NCI-H524 (cell line): ENCODE measurements around the gene ZNF445.
"Not testable (repeated sequence)": the region's sequence is repeated elsewhere in the genome, so short reads cannot be mapped to it uniquely, and the experiment has no call there.

ENCODE experiments used
- DNase-seq, 2 experiments: peaks; one replicate each; lab custom pipeline; 2025; lab: John Stamatoyannopoulos, UW

The ZNF445 gene

DNA sequence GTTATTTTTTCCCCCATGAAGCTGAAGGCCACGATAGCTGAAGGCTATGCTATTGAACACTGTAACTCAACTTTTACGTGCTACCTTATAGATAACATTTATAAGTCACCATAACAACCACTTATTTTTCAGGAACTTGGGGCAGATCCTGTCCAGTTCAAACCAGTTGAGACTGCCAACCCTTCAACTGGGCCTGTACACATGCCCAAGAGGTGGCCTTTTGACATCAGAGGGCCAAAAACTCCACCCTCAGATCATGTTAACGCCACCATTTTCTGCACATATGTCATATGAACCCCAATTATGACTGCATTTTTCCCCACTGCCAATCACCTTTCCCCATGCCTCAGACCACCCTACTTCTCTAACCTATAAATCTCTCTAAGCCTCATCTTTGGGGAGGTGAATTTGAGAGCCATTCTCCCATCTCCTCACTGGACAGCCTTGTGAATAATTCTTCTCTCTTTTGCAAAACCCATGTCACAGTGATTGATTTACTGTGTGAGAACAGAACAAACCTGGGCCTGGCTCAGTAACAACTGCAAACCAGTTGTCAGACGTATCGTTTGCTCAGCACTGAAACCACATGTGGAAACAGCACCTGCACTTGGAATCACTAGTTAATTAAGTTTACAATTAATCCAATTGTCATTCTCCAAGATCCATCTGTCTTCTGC is 42.5 kb downstream of the ZNF445 start:
- peak in 1 of 2 experiments; percentile 62 for DNase-seq

DNA sequence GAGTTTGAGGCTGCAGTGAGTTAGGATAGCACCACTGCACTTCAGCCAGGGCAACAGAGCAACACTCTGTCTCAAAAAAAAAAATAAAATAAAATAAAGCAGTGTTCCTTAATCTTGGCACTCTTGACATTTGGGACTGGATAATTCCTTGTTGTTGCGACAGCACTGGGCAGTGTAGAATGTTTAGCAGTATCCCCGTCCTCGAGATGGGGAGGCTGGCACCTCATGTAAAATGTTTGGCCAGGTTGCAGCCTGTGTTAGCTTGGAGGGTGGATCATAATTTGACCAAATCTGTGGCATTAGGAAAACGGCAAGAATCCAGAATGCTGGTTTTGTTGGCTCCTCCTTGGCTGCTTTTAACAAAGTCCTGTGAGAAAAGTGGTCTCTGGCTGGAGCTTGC is 47.0 kb downstream of the ZNF445 start:
- DNase-seq = no peak

DNA sequence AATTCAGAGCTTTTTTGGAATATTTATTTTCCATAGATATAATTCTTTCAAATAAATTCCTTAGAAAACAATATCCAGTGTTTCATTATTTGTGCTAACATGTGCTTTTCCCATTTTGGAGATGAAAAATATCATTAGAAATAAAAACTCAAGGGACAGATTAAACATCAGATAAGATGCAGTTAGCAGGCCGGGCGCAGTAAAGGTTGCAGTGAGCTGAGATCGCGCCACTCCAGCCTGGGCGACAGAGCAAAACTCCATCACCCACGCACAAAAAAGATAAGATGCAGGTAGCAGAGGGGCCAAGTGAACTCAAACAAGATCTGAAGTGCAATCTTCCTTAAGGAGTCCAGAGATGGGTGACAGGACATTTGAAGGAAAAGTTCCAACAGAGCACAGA is 48.0 kb downstream of the ZNF445 start:
- DNase-seq = no peak

DNA sequence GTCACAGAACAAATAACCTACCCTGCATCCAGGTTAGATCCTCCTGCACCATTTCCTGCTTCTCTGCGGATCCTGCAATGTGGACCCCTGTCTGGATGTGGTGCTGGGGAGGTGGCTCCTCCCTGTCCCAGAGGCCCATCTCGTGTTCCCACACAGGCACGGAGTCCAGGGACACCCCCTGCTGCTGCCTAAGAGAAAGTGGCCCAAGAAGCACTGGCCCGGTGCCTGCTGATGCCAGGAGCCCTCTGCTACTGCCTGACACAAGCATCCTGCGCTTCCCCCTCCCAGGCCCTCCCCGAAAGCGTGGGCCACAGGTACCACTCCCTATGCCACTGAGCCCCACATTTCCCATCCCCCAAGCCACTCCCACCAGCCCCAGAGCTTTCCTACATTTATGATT is 48.6 kb downstream of the ZNF445 start:
- DNase-seq = no peak

GRCh38 chr3:44427683-44428082 is 49.8 kb downstream of the ZNF445 start:
- DNase-seq = no peak

DNA sequence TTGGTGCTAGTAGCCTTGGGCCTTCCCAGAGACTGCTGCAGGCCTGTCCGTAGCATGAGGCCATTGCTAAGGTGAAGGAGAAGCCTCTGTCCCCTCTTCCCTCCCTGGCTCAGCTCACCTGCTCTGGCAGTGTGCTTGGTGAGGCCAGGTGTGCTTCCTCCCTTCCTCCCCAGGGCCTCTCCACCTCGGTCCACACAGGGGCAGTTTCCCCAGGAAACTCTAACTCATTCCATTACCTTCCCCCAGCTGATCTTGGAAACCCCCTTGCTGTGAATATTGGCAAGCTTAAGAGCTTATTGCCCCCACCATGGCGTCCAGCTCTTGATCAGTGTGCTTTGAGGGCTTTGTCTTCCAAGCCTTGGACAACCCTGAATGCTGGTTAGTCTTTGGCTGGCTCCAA is 52.7 kb downstream of the ZNF445 start:
- DNase-seq = no peak

DNA sequence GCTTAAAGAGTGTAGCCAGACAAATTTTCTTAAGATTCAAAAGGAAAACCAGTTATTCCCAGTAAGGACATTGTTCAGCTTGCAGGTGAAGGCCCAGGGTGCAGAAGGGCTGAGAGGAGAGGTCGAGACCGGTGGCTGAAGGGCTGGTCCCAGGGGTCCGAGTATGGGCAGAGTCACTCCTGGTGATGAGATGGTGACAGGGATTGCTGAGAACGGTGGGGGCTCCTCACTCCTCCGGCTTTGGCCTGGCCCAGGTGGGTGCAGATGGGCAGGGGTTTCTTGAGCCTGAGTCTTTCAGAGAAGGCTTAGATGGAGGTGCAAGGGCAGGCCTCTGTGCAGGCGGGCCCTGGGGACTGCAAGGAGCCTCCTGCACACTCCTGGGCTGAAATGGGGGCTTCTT is 56.2 kb downstream of the ZNF445 start:
- DNase-seq = no peak

DNA sequence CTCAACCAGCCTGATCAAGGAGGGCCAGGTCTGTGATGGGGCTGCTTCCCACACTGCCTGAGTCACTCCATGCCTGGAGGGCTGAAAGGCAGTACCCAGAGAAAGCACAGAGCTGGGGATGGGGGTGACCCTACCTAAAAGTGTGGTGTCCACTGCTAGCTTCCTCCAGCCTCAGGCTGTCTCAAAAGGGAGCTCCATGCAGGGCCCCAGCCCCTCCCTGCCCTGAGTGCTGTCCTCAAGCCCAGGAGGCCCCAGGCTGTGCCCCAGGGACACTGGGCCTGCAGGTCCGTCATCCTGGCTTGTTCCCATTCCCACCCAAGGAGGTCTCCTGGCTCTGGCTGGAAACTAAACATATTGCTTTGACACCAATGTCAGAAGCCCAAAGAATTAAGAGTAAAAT is 56.8 kb downstream of the ZNF445 start:
- no peak for DNase-seq

DNA sequence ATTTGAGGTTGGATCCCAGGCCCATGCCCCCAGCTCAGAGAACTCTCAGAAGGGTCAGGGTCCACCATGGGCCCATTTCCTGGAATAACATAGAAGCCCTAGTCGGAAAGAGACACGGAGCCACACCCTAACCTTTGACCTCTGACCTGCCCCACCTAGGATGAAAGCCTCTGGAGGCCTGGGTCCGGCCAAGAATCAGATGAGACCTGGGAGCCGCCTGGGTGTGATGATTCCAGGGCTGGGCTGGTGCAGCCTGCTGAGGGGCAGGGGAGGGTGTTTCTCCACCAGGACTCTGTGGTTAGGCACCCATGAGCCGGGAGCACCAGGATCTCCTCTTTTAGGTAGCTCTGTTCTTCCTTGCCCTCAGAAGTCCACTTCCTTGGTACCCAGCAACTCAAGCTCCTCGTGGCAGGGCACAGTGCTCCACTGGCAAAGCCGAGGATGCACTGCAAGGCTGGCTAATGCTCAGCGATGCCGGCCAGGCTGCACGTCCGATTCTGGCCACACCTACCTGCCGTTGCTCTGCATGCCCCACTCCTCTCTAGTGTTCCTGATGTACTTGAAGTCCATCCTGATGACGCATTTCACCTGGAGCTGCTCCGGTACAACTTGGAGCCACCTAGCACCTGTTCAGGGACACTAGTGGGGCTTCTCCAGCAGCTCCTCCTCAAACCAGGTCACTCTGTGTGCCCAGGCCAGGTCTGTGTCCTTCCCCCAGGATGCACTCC is 57.4 kb downstream of the ZNF445 start:
- no peak for DNase-seq

DNA sequence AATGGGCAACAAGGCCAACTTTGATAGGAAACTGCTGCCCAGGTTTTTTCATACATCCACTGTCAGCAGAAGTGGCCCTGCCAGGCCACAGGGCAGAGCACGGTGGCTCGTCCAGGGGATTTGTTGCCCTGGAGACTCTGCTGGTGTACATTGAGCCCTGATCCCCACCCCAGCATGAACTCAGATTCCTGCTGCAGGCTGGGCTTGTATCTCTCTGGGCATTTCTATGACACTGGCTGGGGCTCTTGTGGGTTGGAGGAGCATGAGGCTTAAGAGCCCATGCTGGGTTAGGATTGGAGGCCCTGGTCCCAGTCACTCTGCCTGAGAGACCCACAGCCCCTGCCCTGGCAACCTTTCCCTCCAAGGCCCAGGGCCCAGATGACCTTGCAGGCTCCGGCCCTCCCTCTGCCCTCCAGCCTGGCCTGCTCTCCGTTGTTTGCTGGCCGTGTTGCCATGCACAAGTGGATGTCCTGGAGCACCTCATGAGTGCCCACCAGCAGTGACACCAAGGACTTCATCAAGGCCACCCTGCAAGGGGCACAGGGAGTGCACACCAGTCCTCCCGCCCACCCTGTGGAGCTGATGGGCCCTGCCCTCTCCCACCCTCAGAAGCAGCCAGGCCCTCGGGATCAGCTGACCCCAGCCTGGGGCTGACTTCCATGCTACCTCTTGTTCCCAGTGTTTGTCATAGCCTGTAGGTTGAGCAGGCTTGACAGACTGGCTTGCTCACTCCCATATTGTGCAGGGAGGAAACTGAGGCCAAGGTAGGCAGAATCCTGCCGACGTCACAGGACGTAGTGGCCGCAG is 58.2 kb downstream of the ZNF445 start:
- no peak for DNase-seq

DNA sequence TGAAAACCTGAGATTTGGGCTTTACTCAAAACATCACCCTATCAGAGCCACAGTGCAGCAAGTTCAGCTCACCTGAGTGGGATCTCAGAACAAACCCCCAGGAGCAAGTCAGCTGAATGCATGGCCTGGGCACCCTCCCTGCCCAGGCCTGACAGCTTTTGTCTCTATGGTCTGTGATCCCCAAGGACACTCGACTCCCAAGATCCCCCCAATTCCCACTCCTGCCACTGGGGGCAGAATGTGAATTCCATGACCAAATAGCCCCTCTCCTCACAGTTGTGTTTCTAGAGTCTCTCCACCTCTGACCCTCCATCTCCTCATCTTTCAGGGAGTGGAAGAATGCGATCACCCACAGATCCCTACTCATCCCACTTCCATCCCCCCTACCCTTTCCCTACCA is 58.9 kb downstream of the ZNF445 start:
- no peak for DNase-seq

DNA sequence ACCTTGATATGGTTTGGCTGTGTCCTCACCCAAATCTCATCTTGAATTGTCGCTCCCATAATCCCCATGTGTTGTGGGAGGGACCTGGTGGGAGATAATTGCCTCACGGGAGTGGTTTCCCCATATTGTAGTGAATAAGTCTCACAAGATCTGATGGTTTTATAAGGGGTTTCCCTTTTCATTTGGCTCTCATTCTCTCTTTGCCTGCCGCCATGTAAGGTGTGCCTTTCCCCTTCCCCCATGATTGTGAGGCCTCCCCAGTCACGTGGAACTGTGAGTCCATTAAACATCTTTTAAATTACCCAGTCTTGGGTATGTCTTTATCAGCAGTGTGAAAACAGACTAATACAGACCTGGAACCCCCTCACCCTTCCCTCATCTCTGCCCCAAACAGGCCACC is 59.4 kb downstream of the ZNF445 start:
- DNase-seq = not testable (repeated sequence)

DNA sequence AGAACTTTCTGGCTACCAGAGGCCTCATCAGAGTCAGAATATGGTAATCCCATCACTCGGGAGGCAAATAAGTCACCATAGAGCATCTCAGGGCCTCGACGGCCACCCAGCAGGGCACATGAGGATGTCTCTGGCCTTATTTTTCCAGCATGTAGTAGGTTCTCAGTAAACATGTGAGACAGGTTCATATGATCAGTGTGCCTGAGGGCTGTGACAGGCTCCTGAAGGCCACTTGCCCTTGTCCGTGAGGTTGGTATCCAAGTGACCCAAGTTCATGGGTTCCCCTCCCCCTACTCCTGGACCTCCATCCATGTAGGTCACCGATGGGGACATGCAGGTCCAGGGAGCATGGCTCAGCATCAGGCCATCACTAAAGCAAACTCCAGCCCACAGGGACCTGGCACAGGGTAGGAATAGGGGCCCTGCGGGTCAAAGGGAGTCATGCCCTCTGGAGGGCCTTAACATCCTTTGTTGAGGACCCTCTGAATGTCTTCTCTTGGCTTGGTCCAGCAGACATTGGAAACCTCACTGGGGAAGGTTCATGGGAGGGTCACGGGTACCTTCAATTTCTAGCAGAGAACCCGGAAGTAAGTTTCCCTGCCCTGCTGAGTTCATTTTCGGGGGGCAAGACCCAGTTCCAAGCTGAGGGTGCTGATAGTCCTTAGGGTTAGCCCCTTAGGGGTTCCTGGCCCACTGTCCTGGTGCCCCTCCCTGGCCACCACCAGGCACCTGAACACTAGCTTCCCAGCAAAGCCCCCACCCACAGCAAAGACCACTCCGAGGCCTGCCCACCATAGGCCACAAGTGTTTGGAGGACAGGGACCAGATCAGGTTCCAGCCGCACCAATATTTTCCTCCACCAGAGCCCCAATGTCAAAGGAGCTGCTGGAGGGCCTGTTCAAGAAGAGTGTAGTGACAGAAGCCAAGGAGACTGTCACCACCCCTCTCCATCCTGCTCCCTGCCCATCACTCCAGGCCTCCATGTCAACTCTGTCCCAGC is 61.1 kb downstream of the ZNF445 start:
- no peak for DNase-seq

- no peak for DNase-seq
Measured at GRCh38 chr3:44415421-44415820, 62.0 kb downstream of the ZNF445 start.

GRCh38 chr3:44414517-44415090 is 62.9 kb downstream of the ZNF445 start:
- DNase-seq = peak in 1 of 2 experiments; percentile 22

DNA sequence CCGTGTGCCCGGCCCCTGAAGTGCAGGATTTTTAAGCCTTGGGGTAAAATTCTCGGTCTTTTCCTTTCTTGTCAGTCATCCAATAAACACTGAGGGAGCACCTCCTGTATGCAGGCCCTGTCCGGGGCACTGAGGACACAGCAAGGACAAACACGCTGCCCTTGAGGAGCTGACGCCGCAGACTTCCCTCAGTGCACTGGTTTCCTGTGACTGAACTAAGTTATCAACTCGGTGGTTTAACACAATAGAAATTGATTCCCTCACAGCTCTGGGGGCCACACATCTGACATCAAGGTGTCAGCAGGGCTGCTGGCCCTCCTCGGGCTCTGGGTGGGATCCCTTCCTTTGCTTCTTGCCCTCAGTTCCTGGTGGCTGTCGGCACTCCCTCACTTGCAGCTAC is 65.1 kb downstream of the ZNF445 start:
- DNase-seq = no peak

DNA sequence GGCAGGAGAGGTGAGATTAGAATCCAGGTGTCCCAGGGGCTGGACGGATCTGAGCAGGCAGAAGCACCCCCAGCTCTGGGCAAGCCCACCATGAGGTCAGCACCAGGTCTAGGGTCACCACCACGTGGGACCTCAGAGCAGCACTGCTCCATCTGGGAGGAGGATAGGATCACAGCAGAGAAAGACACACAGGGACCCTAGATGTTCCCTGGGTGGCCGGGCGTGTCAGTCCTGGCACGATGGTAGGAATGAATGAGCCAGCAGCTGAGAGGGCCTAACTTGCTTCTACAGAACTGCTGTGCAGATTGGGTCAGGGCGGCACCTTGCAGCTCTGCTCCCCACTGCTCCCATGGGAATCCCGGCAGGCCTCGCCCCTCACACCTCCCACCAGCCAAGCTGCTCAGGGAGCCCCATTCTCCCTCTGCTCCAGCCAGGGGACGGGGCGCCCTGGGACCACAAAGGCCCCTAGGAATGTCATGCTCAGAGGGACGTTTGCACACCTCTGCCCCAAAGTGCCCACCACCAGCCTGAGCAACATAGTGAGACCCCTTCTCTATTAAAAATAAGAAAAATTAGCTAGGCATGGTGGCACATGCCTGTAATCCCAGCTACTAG is 66.3 kb downstream of the ZNF445 start:
- no peak for DNase-seq

- DNase-seq = no peak
Measured at GRCh38 chr3:44409640-44410410, 67.6 kb downstream of the ZNF445 start.

GRCh38 chr3:44402548-44402947 is 74.9 kb downstream of the ZNF445 start:
- no peak for DNase-seq

DNA sequence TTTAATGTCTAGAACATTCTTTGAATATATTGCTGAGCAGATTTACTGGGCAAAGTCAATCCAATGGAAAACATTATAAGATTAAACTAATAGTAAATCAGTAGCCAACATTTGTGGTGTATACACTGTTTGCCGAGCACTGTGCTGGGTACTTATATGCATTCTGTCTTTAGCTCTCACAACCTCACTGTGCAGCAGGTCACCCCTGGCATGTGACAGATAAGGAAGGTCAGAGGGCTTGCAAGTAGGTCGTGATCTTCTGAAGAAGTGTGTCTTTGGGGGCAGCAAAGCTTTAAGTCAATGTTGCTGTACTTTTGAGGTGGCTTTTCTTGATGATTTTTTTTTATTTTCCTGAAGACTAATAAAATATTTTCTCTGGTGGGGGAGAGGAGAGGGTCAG is 76.7 kb downstream of the ZNF445 start:
- no peak for DNase-seq
